Spleen (tissue), 11 donors: ENCODE results near the gene HELZ2. TPM values are rescaled to one million over a fixed set of nuclear protein-coding genes. Genes with fewer than 3 reads are reported as not detected.
"Not testable (repeated sequence)": the region's sequence is repeated elsewhere in the genome, so short reads cannot be mapped to it uniquely, and the experiment has no call there.

Experiments
- DNase-seq: peaks from one replicate; pipeline ENCODE4 v3.0.0-alpha.2; 2020
- H3K27ac ChIP-seq, 8 donors: fragments of 200-600 bp; sonication (generic) in 7 of 8; 1 replicate in 4 of 8; 2 replicates in 4 of 8; pipeline versions ENCODE4 v1.5.0 to v1.8.0; 2016 to 2021; ENCODE audit warnings: inconsistent platforms in 4 of 8, mild to moderate bottlenecking in 4 of 8, moderate library complexity in 1 of 8
- H3K27me3 ChIP-seq, 7 donors: fragments of 200-600 bp; sonication (generic) in 6 of 7; replicated peaks in 1 of 7; 1 replicate in 4 of 7; 2 replicates in 3 of 7; pipeline versions ENCODE4 v1.5.0 to v1.8.0; 2016 to 2021; ENCODE audit warnings: inconsistent platforms in 3 of 7, mild to moderate bottlenecking in 1 of 7
- H3K36me3 ChIP-seq, 6 donors: fragments of 200-600 bp; sonication (generic) in 5 of 6; 1 replicate in 4 of 6; 2 replicates in 2 of 6; pipeline versions ENCODE4 v1.5.0 to v1.8.0; 2016 to 2021; ENCODE audit warnings: inconsistent platforms in 2 of 6
- H3K4me1 ChIP-seq, 6 donors: fragments of 200-600 bp; sonication (generic) in 5 of 6; 1 replicate in 3 of 6; 2 replicates in 3 of 6; pipeline versions ENCODE4 v1.5.0 to v1.8.0; 2016 to 2021; ENCODE audit warnings: inconsistent platforms in 3 of 6
- H3K4me3 ChIP-seq, 8 donors: fragments of 200-600 bp; sonication (generic) in 7 of 8; 1 replicate in 4 of 8; 2 replicates in 4 of 8; pipeline versions ENCODE4 v1.5.0 to v1.8.0; 2016 to 2021; ENCODE audit warnings: inconsistent platforms in 4 of 8, mild to moderate bottlenecking in 4 of 8, moderate library complexity in 2 of 8
- H3K9me3 ChIP-seq, 8 donors: fragments of 200-600 bp; sonication (generic) in 7 of 8; 1 replicate in 4 of 8; 2 replicates in 4 of 8; pipeline versions ENCODE4 v1.5.0 to v1.8.0; 2016 to 2021; ENCODE audit warnings: inconsistent platforms in 4 of 8
- POLR2A ChIP-seq, 3 donors: fragments of 450-650 bp; IDR thresholded peaks; one replicate each; pipeline ENCODE4 v1.5.1; 2017; ENCODE audit warnings: antibody characterized with exemption in 3 of 3, mild to moderate bottlenecking in 1 of 3
- POLR2AphosphoS5 ChIP-seq, 3 donors: sonication (generic); formaldehyde crosslinking; IDR thresholded peaks; one replicate each; pipeline ENCODE4 v1.5.1; 2017; ENCODE audit warnings: antibody characterized with exemption in 3 of 3
- WGBS, 5 donors: extraction: QIAGEN DNeasy Blood & Tissue Kit in 3 of 5; methylation state at CpG; one replicate each; pipeline versions ENCODE4 v1.1.5 to v1.1.7; 2013 to 2018; 5-methylcytosine and 5-hydroxymethylcytosine counted together
- intact Hi-C: fragments of 100-400 bp; cut with DNase I; formaldehyde crosslinking; loops from one replicate; pipeline ENCODE4 v1.15.0; 2023; ENCODE audit warnings: low total_unique reads
- polyA plus RNA-seq, 3 donors: library from polyadenylated mRNA; stranded (reverse); fragments of 200-250 nt; gene quantifications; one replicate each; pipeline ENCODE4 v1.2.1, GENCODE V29; 2013
- total RNA-seq, 7 donors: library from RNA; depleted of rRNA in 3 of 7; stranded (reverse); fragments of >200 nt in 3 of 7; fragmentation: NEBNext Ultra II Directional in 4 of 7; extraction: Animal tissue kit (Norgen Biotek cat#: 25700) in 4 of 7; gene quantifications; one replicate each; pipeline versions ENCODE4 v1.1.0 to v1.2.1, GENCODE V29; 2016 to 2021
- TF ChIP-seq, protein P1 (sequence below), 11 experiments: fragments of 200-600 bp in 7 of 11; fragments of 450-650 bp in 4 of 11; sonication (generic) in 4 of 11; IDR thresholded peaks in 8 of 11; conservative IDR thresholded peaks in 3 of 11; 1 replicate in 7 of 11; 2 replicates in 4 of 11; pipeline versions ENCODE4 v1.4.0 to v1.8.0; 2016 to 2021; ENCODE audit warnings: antibody characterized with exemption in 11 of 11, inconsistent platforms in 4 of 11, mild to moderate bottlenecking in 1 of 11
- donor health status: healthy with polysubstance abuse.
- donor health status: DM: no; HTN: no; CAD: no; lungs with moderate emphysema.
- donor health status: DM: no; HTN: no; CAD: no.
- donor health status: Bipolar disorder and iron deficiency.
- donor health status: healthy.
- donor health status: DM: no; HTN: no; CAD: no.
- donor health status: DM: yes; HTN: yes; CAD: no.

Gene HELZ2
- total and polyA plus RNA-seq, 10 donors, result 4.3 to 120 (median 62.6) TPM

DNA sequence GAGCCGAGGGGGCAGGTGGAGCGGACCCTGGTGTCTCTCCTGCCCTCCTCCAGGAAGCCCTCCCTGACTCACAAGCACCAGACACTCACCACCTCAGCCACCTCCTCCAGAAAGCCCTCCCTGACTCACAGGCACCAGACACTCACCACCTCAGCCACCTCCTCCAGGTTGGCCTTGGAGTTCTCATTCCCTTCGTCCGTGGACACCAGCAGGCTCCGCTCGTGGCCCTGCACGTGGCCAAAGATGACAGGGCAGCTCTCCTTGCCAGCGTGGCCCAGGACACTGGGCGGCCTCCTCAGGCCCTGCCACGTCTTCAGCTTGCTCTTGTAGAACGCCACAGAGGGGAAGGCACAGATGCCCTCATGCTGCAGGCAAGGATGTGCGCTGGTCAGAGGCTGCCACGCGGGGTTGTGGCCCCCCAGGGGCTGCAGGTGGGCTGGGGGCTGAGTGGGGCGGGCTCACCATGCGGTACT lies 13.7 kb downstream of the HELZ2 start:
- H3K9me3 ChIP-seq, result no peaks in the 10 kb centered on the region
- intact Hi-C loops, result no loop called here
- no peak overlapping the region for H3K27ac ChIP-seq
- 94 to 98% (median 97%) methylated on average over 12 to 16 of the region's 16 CpGs for WGBS, 5 donors
- H3K4me1 ChIP-seq, result peaks cover 0 to 22% (median 2%) of the 10 kb centered on the region in 6 donors
- TF ChIP-seq POLR2AphosphoS5 (IDR thresholded peaks at IDR 0.05), result no peak
- TF ChIP-seq, protein P1, sequence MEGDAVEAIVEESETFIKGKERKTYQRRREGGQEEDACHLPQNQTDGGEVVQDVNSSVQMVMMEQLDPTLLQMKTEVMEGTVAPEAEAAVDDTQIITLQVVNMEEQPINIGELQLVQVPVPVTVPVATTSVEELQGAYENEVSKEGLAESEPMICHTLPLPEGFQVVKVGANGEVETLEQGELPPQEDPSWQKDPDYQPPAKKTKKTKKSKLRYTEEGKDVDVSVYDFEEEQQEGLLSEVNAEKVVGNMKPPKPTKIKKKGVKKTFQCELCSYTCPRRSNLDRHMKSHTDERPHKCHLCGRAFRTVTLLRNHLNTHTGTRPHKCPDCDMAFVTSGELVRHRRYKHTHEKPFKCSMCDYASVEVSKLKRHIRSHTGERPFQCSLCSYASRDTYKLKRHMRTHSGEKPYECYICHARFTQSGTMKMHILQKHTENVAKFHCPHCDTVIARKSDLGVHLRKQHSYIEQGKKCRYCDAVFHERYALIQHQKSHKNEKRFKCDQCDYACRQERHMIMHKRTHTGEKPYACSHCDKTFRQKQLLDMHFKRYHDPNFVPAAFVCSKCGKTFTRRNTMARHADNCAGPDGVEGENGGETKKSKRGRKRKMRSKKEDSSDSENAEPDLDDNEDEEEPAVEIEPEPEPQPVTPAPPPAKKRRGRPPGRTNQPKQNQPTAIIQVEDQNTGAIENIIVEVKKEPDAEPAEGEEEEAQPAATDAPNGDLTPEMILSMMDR (IDR thresholded peaks at IDR 0.05 in 8 of 11, conservative IDR thresholded peaks at IDR 0.05 in 3 of 11), result no peak
- no peak for TF ChIP-seq POLR2A (IDR thresholded peaks at IDR 0.05)
- no peak overlapping the region for H3K4me3 ChIP-seq
- DNase-seq, result no peak
- no peaks in the 10 kb centered on the region for H3K27me3 ChIP-seq
- H3K36me3 ChIP-seq, result peaks cover 3 to 95% (median 68%) of the 10 kb centered on the region in 6 donors

DNA sequence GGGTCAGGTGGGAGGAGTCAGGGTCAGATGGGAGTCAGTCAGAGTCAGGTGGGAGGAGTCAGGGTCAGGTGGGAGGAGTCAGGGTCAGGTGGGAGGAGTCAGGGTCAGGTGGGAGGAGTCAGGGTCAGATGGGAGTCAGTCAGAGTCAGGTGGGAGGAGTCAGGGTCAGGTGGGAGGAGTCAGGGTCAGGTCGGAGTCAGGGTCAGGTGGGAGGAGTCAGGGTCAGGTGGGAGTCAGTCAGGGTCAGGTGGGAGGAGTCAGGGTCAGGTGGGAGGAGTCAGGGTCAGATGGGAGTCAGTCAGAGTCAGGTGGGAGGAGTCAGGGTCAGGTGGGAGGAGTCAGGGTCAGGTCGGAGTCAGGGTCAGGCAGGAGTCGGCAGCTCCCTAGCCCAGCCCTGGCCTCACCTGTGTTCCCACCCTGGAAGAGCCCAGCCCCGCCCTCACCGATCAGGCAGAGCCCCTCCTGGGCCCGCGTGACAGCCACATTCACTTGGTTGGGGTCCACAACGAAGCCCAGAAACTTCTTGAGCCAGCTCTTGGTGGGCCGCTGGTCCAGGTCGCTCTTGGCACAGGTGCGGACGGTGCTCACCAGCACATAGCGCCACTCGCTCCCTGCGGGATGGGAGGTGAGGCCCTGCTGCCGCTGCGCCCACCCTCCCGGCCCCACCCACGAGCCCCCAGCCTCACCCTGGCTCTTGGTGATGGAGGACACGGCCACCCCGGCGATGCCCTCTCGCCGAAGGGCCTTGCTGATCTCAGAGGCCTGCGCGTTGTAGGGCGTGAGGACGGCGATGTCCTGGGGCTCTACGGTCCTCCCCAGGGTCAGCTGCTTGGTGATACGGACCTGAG lies 14.3 kb downstream of the HELZ2 start:
- 91 to 98% (median 95%) methylated on average over 19 to 31 of the region's 31 CpGs for WGBS, 5 donors
- Histone ChIP-seq H3K36me3 (peaks cover 3 to 88% (median 61%) of the 10 kb centered on the region in 6 donors), H3K4me1 (peaks cover 2 to 29% (median 8%) of the 10 kb centered on the region in 6 donors)
- intact Hi-C loops, H3K27me3 ChIP-seq, DNase-seq, H3K27ac ChIP-seq, H3K9me3 ChIP-seq, H3K4me3 ChIP-seq: not testable (repeated sequence)

DNA sequence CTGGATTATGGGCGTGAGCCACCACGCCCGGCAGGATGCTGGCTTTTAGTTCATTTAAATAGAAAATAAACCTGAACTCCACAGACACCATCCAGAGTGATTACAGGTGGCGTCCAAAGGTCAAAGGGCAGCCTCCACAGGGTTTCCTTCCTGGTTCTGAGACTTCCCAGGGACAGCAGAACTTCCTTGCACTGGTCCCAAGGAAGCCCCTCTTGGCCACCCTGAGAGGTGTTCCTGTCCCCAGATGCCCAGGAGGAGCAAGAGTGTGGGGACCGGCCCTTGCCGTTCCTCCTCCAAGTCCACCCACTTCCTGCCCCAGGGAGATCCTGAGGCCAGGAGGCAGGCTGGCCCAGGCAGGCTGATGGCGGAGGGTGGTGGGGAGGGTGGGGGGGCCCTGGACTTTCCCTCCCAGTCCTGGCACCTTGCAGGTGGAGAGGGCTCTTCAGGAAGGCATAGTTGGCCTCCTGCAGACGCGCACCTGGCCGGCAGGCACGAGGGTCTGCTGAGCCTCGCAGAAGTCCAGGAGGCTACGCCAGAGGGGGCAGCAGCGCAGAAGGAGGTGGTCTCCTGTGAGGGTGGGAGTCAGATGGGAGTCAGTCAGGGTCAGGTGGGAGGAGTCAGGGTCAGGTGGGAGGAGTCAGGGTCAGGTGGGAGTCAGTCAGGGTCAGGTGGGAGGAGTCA lies 15.1 kb downstream of the HELZ2 start:
- no peaks in the 10 kb centered on the region for H3K9me3 ChIP-seq
- peaks cover 3 to 81% (median 54%) of the 10 kb centered on the region in 6 donors for H3K36me3 ChIP-seq
- 85 to 96% (median 90%) methylated on average over 14 of the region's 14 CpGs for WGBS, 5 donors
- no peak for DNase-seq
- H3K27me3 ChIP-seq, result peaks cover 0 to 9% (median 1%) of the 10 kb centered on the region in 7 donors
- no peak overlapping the region for H3K27ac ChIP-seq
- intact Hi-C loops, result no loop called here
- peaks cover 6 to 36% (median 16%) of the 10 kb centered on the region in 6 donors for H3K4me1 ChIP-seq
- no peak overlapping the region for H3K4me3 ChIP-seq
- TF ChIP-seq, protein P1 (IDR thresholded peaks at IDR 0.05 in 8 of 11, conservative IDR thresholded peaks at IDR 0.05 in 3 of 11), result no peak
- no peak for TF ChIP-seq POLR2A (IDR thresholded peaks at IDR 0.05)
- no peak for TF ChIP-seq POLR2AphosphoS5 (IDR thresholded peaks at IDR 0.05)

DNA sequence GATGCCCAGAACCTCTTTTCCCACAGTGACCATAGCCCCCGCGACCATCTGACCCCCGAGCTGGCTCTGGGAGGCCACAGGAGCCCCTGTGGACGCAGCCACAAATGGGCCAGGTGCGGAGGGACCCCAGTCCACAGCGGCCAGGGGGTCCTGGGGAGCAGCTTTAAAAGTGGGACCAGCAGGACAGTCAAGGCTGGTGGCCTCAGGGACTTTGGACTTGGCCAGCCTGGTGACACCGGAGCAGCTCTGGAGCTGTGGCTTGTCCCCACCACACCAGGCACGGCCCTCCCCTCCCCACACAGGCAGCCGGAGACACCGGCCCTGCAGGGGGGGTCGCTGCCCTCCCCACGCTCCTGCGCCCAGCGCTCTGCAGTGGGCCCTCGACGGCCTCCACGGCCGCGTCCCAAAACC lies 16.6 kb downstream of the HELZ2 start:
- intact Hi-C loops, result no loop called here
- WGBS, 5 donors, result 89 to 97% (median 92%) methylated on average over 16 to 19 of the region's 19 CpGs
- H3K27me3 ChIP-seq, result peaks cover 0 to 24% (median 5%) of the 10 kb centered on the region in 7 donors
- TF ChIP-seq, protein P1 (IDR thresholded peaks at IDR 0.05 in 8 of 11, conservative IDR thresholded peaks at IDR 0.05 in 3 of 11), result no peak
- TF ChIP-seq POLR2A (IDR thresholded peaks at IDR 0.05) (no peak), POLR2AphosphoS5 (IDR thresholded peaks at IDR 0.05) (no peak)
- H3K4me3 ChIP-seq, result no peak overlapping the region
- no peak for DNase-seq
- H3K4me1 ChIP-seq, result peaks cover 6 to 41% (median 29%) of the 10 kb centered on the region in 6 donors
- peaks cover 3 to 66% (median 39%) of the 10 kb centered on the region in 6 donors for H3K36me3 ChIP-seq
- no peaks in the 10 kb centered on the region for H3K9me3 ChIP-seq
- no peak overlapping the region for H3K27ac ChIP-seq
